ENCODE data around the gene SPCS3. TPM values are rescaled to one million over a fixed set of nuclear protein-coding genes. Genes with fewer than 3 reads are reported as not detected.

Gene SPCS3
- total and polyA plus RNA-seq, 2 of the 13 experiments (the other 11 are each of a cell fraction or from before 2014, with no cell fraction given): 26.3 to 57.0 TPM

- Histone ChIP-seq H3K4me2 (ENCODE audit: low read depth, low read length) (no peak overlapping the region), H3K9me3 (ENCODE audit: low read length) (peaks cover 21% of the 10 kb centered on the region)
- no peak for ATAC-seq
- no peak for TF ChIP-seq GATAD2A (CRISPR knock-in tag; IDR thresholded peaks at IDR 0.05)
- TF ChIP-seq CEBPZ (IDR thresholded peaks at IDR 0.05; ENCODE audit: low read length): no peak
- TF ChIP-seq ZNF773 (CRISPR knock-in tag; IDR thresholded peaks at IDR 0.05; ENCODE audit: borderline replicate concordance): no peak
- TF ChIP-seq MYC (CRISPR knock-in tag; IDR thresholded peaks at IDR 0.05; ENCODE audit: borderline replicate concordance): no peak
- TF ChIP-seq NR2F2 (IDR thresholded peaks at IDR 0.05; ENCODE audit: borderline replicate concordance, low read depth): no peak
- TF ChIP-seq ZNF160 (CRISPR knock-in tag; IDR thresholded peaks at IDR 0.05): no peak
- no peak for TF ChIP-seq NR2F6 (IDR thresholded peaks at IDR 0.05)
- TF ChIP-seq NR2F6 (CRISPR knock-in tag; IDR thresholded peaks at IDR 0.05): no peak
- TF ChIP-seq RFXANK (CRISPR knock-in tag; IDR thresholded peaks at IDR 0.05): no peak
- no peak for TF ChIP-seq AKAP8 (CRISPR knock-in tag; IDR thresholded peaks at IDR 0.05)
- TF ChIP-seq PRDM10 (CRISPR knock-in tag; IDR thresholded peaks at IDR 0.05; ENCODE audit: low read depth): no peak
- TF ChIP-seq DPF2 (CRISPR knock-in tag; IDR thresholded peaks at IDR 0.05; ENCODE audit: borderline replicate concordance, low read depth): no peak
- no peak for TF ChIP-seq SP5 (CRISPR knock-in tag; IDR thresholded peaks at IDR 0.05; ENCODE audit: borderline replicate concordance, low read depth)
- TF ChIP-seq STAT5B (CRISPR knock-in tag; IDR thresholded peaks at IDR 0.05): no peak
- no peak for TF ChIP-seq ZNF816 (CRISPR knock-in tag; IDR thresholded peaks at IDR 0.05; ENCODE audit: borderline replicate concordance)
These were observed 23.5 kb downstream of the SPCS3 start for GRCh38 chr4:176343286-176343685.

More at GRCh38 chr4:176343286-176343685, 23.5 kb downstream of the SPCS3 start:
- Histone ChIP-seq H3K79me2 (ENCODE audit: insufficient read depth, low read length) (no peaks in the 10 kb centered on the region), H2AFZ (ENCODE audit: low read length) (no peak overlapping the region), H3K9ac (ENCODE audit: insufficient read depth, low read depth, low read length) (no peak overlapping the region), H3K36me3 (replicated peaks in 1 of 2; ENCODE audit: control insufficient read depth in 1 of 2, insufficient read depth in 2 of 2, low read length in 2 of 2) (no peaks in the 10 kb centered on the region), H4K20me1 (ENCODE audit: insufficient read depth, low read length) (no peaks in the 10 kb centered on the region), H3K27me3 (ENCODE audit: control insufficient read depth in 1 of 2, insufficient read depth in 2 of 2, low read length in 2 of 2) (no peaks in the 10 kb centered on the region), H3K4me3 (replicated peaks in 1 of 3; ENCODE audit: insufficient read depth in 1 of 3, low read depth in 2 of 3, low read length in 3 of 3) (no peak overlapping the region), H3K27ac (ENCODE audit: extremely low read length, insufficient read depth, low read length) (no peak overlapping the region), H3K4me1 (ENCODE audit: insufficient read depth, low read length) (no peaks in the 10 kb centered on the region)
- POLR2A ChIA-PET: no interaction called here
- no TSS peak for BruUV-seq (replicated peaks)
- intact Hi-C loops (cut with micrococcal nuclease; ENCODE audit: unreplicated experiment) (loop anchor here (10.0 kb wide), 1 partner anchor 1578 kb away; no protein-coding TSS in a partner anchor), in situ Hi-C loops (cut with HindIII; ENCODE audit: extremely low pct_ligation_motif_present, low pct_unique_long_range_greater_than_20kb) (loop anchor here (25.0 kb wide), 3 partner anchors 206 to 406 kb away; no protein-coding TSS in a partner anchor)
- DNase-seq (ENCODE audit: low spot score): no peak
- CTCF ChIA-PET (ENCODE audit: low intra/inter-chr PET ratio, low total read pairs): no interaction called here
- 40% methylated on average over 1 of the region's 2 CpGs for WGBS (ENCODE audit: low lambda C conversion rate)
- FAIRE-seq: no peak

Data from HepG2 (cell line).